K562 (cell line): ENCODE measurements around the gene LRPAP1. TPM values are rescaled to one million over a fixed set of nuclear protein-coding genes. Genes with fewer than 3 reads are reported as not detected.

Experiments used
- ATAC-seq: fragments of 200-7000 bp; cut with Tn5 transposase; 3 replicates; pipeline ENCODE4 v1.9.1; 2020; ENCODE audit warnings: moderate library complexity
- BruUV-seq: library from RNA; stranded (reverse); fragments of 400-500 nt; replicated peaks from 2 replicates; lab custom pipeline; 2021; lab: Mats Ljungman, UMichigan
- CTCF ChIA-PET: fragments of 300-600 bp; formaldehyde crosslinking; extraction: SDS; loops from one replicate; lab custom pipeline; 2021; ENCODE audit warnings: low intra/inter-chr PET ratio; lab: Yijun Ruan, JAX
- POLR2A ChIA-PET: fragments of 300-600, 350-650 bp; sonication (Branson Sonifier 250); formaldehyde crosslinking; extraction: SDS; loops from one replicate; lab custom pipeline; 2021; ENCODE audit warnings: antibody characterized with exemption, inconsistent platforms; lab: Yijun Ruan, JAX
- DNase-seq, 4 experiments: peaks; one replicate each; pipeline versions ENCODE4 v3.0.0 to v3.0.0-alpha.2; 2011 to 2018; ENCODE audit warnings: low spot score in 3 of 4, mixed read lengths in 3 of 4; ENCODE audit errors: extremely low read depth in 1 of 4
- FAIRE-seq: peaks from 2 replicates; lab custom pipeline; 2011; peaks lifted over from hg19 to GRCh38; lab: Jason Lieb, UNC
- H2AFZ ChIP-seq: 2 replicates; pipeline ENCODE4 v1.6.0; 2011; ENCODE audit warnings: low read depth, low read length, control low read depth, inconsistent platforms
- H3K27ac ChIP-seq: fragments of 200-600 bp; 3 replicates; pipeline ENCODE4 v1.8.0; 2011; ENCODE audit warnings: low read depth, mild to moderate bottlenecking, control low read depth, inconsistent platforms, low read length, moderate library complexity, mixed read lengths; ENCODE audit errors: extremely low read depth
- H3K27me3 ChIP-seq, 2 experiments: fragments of 300-600 bp in 1 of 2; 2 replicates in 1 of 2; 3 replicates in 1 of 2; pipeline versions ENCODE4 v1.6.0 to v1.8.0; 2011; ENCODE audit warnings: inconsistent platforms in 2 of 2, low read length in 2 of 2, mild to moderate bottlenecking in 1 of 2, mixed read lengths in 1 of 2, moderate library complexity in 1 of 2; ENCODE audit not compliant: control insufficient read depth in 2 of 2, insufficient read depth in 2 of 2
- H3K36me3 ChIP-seq: fragments of 300-600 bp; 3 replicates; pipeline ENCODE4 v1.8.0; 2011; ENCODE audit warnings: mild to moderate bottlenecking, low read length, inconsistent platforms; ENCODE audit not compliant: control insufficient read depth, insufficient read depth
- H3K4me1 ChIP-seq, 2 experiments: fragments of 200-600 bp in 1 of 2; replicated peaks in 1 of 2; 2 replicates in 1 of 2; 3 replicates in 1 of 2; pipeline versions ENCODE4 v1.5.1 to v1.8.0; 2011; ENCODE audit warnings: inconsistent platforms in 2 of 2, low read length in 2 of 2, mild to moderate bottlenecking in 1 of 2, mixed read lengths in 1 of 2, moderate library complexity in 1 of 2; ENCODE audit not compliant: control insufficient read depth in 2 of 2, insufficient read depth in 2 of 2
- H3K4me2 ChIP-seq: 2 replicates; pipeline ENCODE4 v1.6.1; 2011; ENCODE audit warnings: low read length, control low read depth, inconsistent platforms, mixed read lengths; ENCODE audit not compliant: insufficient read depth
- H3K4me3 ChIP-seq: fragments of 200-600 bp; sonication (generic), shearing (Covaris generic); 2 replicates; pipeline ENCODE4 v1.5.1; 2016; ENCODE audit warnings: control low read depth, inconsistent platforms
- H3K79me2 ChIP-seq: fragments of 200-600 bp; 3 replicates; pipeline ENCODE4 v1.8.0; 2011; ENCODE audit warnings: low read length, inconsistent platforms; ENCODE audit not compliant: control insufficient read depth, insufficient read depth
- H3K9ac ChIP-seq, 2 experiments: 2 replicates each; pipeline versions ENCODE4 v1.6.0 to v1.6.1; 2011; ENCODE audit warnings: low read depth in 2 of 2, low read length in 2 of 2, control low read depth in 1 of 2, inconsistent platforms in 1 of 2, mild to moderate bottlenecking in 1 of 2, mixed read lengths in 1 of 2; ENCODE audit not compliant: insufficient read depth in 1 of 2
- H3K9me1 ChIP-seq: one replicate; pipeline ENCODE4 v1.6.0; 2011; ENCODE audit warnings: inconsistent platforms, mild to moderate bottlenecking, low read length, moderate library complexity; ENCODE audit not compliant: control insufficient read depth, insufficient read depth
- H3K9me3 ChIP-seq: replicated peaks from 2 replicates; pipeline ENCODE4 v1.5.1; 2011; ENCODE audit warnings: low read depth, low read length, inconsistent platforms; ENCODE audit not compliant: control insufficient read depth, insufficient read depth
- H4K20me1 ChIP-seq: replicated peaks from 2 replicates; pipeline ENCODE4 v1.6.1; 2011; ENCODE audit warnings: low read length, inconsistent platforms, mixed read lengths; ENCODE audit not compliant: control insufficient read depth, insufficient read depth
- ATF7 ChIP-seq: fragments of 450-650 bp; IDR thresholded peaks from 2 replicates; pipeline ENCODE4 v1.7.1; 2014; ENCODE audit warnings: mild to moderate bottlenecking, moderate library complexity
- GATA2 ChIP-seq: sonication (generic); formaldehyde crosslinking; IDR thresholded peaks from 2 replicates; pipeline ENCODE4 v1.4.0; 2020; ENCODE audit warnings: mild to moderate bottlenecking, missing genetic modification reagents
- ILF3 ChIP-seq: fragments of 450-650 bp; IDR thresholded peaks from 2 replicates; pipeline ENCODE4 v1.6.1; 2018; ENCODE audit warnings: antibody characterized with exemption, mild to moderate bottlenecking, moderate library complexity, borderline replicate concordance
- NFE2 ChIP-seq: IDR thresholded peaks from 2 replicates; pipeline ENCODE4 v1.6.1; 2014; ENCODE audit warnings: antibody characterized with exemption, low read depth
- RB1 ChIP-seq: fragments of 450-650 bp; IDR thresholded peaks from 2 replicates; pipeline ENCODE4 v1.6.1; 2017; ENCODE audit warnings: low read depth, mild to moderate bottlenecking
- ZBTB40 ChIP-seq, 2 experiments: fragments of 450-650 bp in 1 of 2; sonication (generic) in 1 of 2; formaldehyde crosslinking in 1 of 2; IDR thresholded peaks; 2 replicates each; pipeline versions ENCODE4 v1.7.1 to v1.9.0; 2016 to 2022; ENCODE audit warnings: inconsistent platforms in 1 of 2, mild to moderate bottlenecking in 1 of 2, missing genetic modification reagents in 1 of 2
- ZBTB7A ChIP-seq: IDR thresholded peaks from 2 replicates; pipeline ENCODE4 v1.6.1; 2011; ENCODE audit warnings: low read depth, mild to moderate bottlenecking, low read length, moderate library complexity, borderline replicate concordance; ENCODE audit not compliant: control insufficient read depth
- ZNF121 ChIP-seq: sonication (generic); formaldehyde crosslinking; conservative IDR thresholded peaks from 2 replicates; pipeline ENCODE4 v1.8.0; 2022; ENCODE audit warnings: missing genetic modification reagents
- ZNF561 ChIP-seq: fragments of 450-650 bp; formaldehyde crosslinking; conservative IDR thresholded peaks from 2 replicates; pipeline ENCODE4 v1.4.0; 2020; ENCODE audit warnings: mild to moderate bottlenecking, moderate library complexity
- WGBS: fragments of 100-300 bp; shearing (Covaris generic); methylation state at CpG from one replicate; pipeline ENCODE4 v1.1.6; 2016; ENCODE audit warnings: low coverage, mixed read lengths; ENCODE audit not compliant: insufficient coverage; ENCODE audit errors: missing lambda C conversion rate; 5-methylcytosine and 5-hydroxymethylcytosine counted together
- in situ Hi-C: fragments of 300-500 bp; cut with MboI; formaldehyde crosslinking; loops from 4 replicates; pipeline ENCODE4 v1.15.0; 2018; ENCODE audit warnings: inconsistent platforms, mixed read lengths
- intact Hi-C: fragments of 100-400 bp; cut with micrococcal nuclease; formaldehyde crosslinking; loops from 2 replicates; pipeline ENCODE4 v1.14.2; 2022
- polyA plus RNA-seq, 8 experiments: library from polyadenylated mRNA; depleted of rRNA in 4 of 8; stranded (reverse) in 5 of 8; unstranded in 3 of 8; fragments of >200 nt; fragmentation: Nextera tagmentation in 2 of 8; fragmentation: Illumina TruSeq in 1 of 8; extraction: Ambion mirVana in 2 of 8; extraction: Trizol in 1 of 8; gene quantifications; 2 replicates each; pipeline versions ENCODE4 v1.2.1 to v1.2.3, GENCODE V29; 2011 to 2014; ENCODE audit warnings: inconsistent platforms in 1 of 8, missing spikeins in 1 of 8
- total RNA-seq, 7 experiments: library from RNA; depleted of rRNA in 6 of 7; stranded (reverse); fragments of >200 nt in 6 of 7; fragmentation: Illumina TruSeq in 2 of 7; extraction: Trizol in 2 of 7; gene quantifications; 2 replicates each; pipeline versions ENCODE4 v1.2.1 to v1.2.3, GENCODE V29; 2011 to 2021; ENCODE audit warnings: low replicate concordance in 1 of 7

The LRPAP1 gene
- total and polyA plus RNA-seq, 9 of the 15 experiments (the other 6 are each of a cell fraction or from before 2014, with no cell fraction given) = 1.1 to 75.5 (median 41.8) TPM

DNA sequence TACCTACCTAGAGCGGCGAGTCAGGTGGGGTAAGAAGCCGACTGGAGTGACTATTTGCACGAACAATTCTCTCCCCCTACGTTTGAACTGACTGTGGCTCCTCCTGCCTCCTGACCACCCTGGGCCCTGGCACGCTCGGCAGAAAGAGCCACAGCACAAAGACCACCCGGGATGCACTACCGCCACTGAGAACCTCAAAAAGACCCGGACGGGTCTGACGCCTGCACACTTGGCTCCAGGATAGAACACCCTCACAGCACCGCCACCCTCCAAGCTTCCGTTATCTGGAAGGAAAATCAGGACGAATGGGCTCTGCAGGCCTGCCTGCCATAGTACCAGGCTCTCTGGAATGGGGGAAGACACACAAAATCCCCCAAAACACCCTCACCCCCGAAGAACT is 2.2 kb downstream of the LRPAP1 start:
- POLR2A ChIA-PET = interaction anchor here (1.0 kb wide), 1 partner anchor 11 kb away, joined by 3 read pairs; no protein-coding TSS in a partner anchor
- DNase-seq (no peak), ATAC-seq (no peak), FAIRE-seq (no peak)
- no peak overlapping the region for H3K4me2 ChIP-seq
- peaks cover 39% of the 10 kb centered on the region for H3K79me2 ChIP-seq
- no peak overlapping the region for H3K4me3 ChIP-seq
- H3K36me3 ChIP-seq = peaks cover 30% of the 10 kb centered on the region; the same call in 2 of the 3 replicates
- intact Hi-C loops (no loop called here), in situ Hi-C loops (no loop called here)
- no peak overlapping the region for H3K9ac ChIP-seq
- no peaks in the 10 kb centered on the region for H3K9me3 ChIP-seq
- CTCF ChIA-PET = no interaction called here
- H3K9me1 ChIP-seq = no peaks in the 10 kb centered on the region
- H4K20me1 ChIP-seq = peaks cover 33% of the 10 kb centered on the region
- no TSS peak for BruUV-seq
- no peak overlapping the region for H2AFZ ChIP-seq
- peaks cover 9 to 58% of the 10 kb centered on the region in 2 experiments; a peak in 4 of 5 replicates for H3K4me1 ChIP-seq
- H3K27ac ChIP-seq = no peak overlapping the region
- WGBS = 88% methylated on average over 16 of the region's 16 CpGs
- peaks cover 5 to 11% of the 10 kb centered on the region in 2 experiments; a peak in 3 of 5 replicates for H3K27me3 ChIP-seq
- TF ChIP-seq ZBTB7A (no peak), ILF3 (no peak), GATA2 (CRISPR knock-in tag) (no peak), ZBTB40 (IDR thresholded peaks at IDR 0.05) (no peak), ZBTB40 (CRISPR knock-in tag; IDR thresholded peaks at IDR 0.05) (no peak), ZNF121 (CRISPR knock-in tag) (no peak), NFE2 (no peak), RB1 (no peak), ATF7 (no peak), ZNF561 (CRISPR knock-in tag) (no peak)
